Esophagus muscularis mucosa (tissue), 4 donors: Measurements from ENCODE around the gene SSPN.

ENCODE experiments used
- CTCF ChIP-seq, 3 experiments: fragments of 200-600 bp in 2 of 3; fragments of 450-650 bp in 1 of 3; sonication (generic) in 2 of 3; IDR thresholded peaks; one replicate each; pipeline ENCODE4 v1.5.1; 2017 to 2019; ENCODE audit warnings: antibody characterized with exemption in 3 of 3, mild to moderate bottlenecking in 2 of 3, moderate library complexity in 1 of 3
- EP300 ChIP-seq: sonication (generic); formaldehyde crosslinking; IDR thresholded peaks from one replicate; pipeline ENCODE4 v1.6.1; 2017; ENCODE audit warnings: antibody characterized with exemption
- POLR2A ChIP-seq: fragments of 450-650 bp; IDR thresholded peaks from one replicate; pipeline ENCODE4 v1.6.1; 2017; ENCODE audit warnings: antibody characterized with exemption, moderate library complexity, mild to moderate bottlenecking, low read depth
- POLR2AphosphoS5 ChIP-seq, 2 donors: sonication (generic); formaldehyde crosslinking; IDR thresholded peaks; one replicate each; pipeline ENCODE4 v1.6.1; 2017; ENCODE audit warnings: antibody characterized with exemption in 2 of 2

GRCh38 chr12:26245175-26245942, 50.0 kb downstream of the SSPN start:
- TF ChIP-seq POLR2A (no peak), CTCF (IDR thresholded peaks at IDR 0.05) (no peak), POLR2AphosphoS5 (IDR thresholded peaks at IDR 0.05) (no peak), EP300 (no peak)
